SU-DHL-6 (cell line): Measurements from ENCODE around the gene POLR2H.
"Not testable (repeated sequence)": the region's sequence is repeated elsewhere in the genome, so short reads cannot be mapped to it uniquely, and the experiment has no call there.

Source experiments
- H2AFZ ChIP-seq: fragments of 200-600 bp; sonication (generic); 2 replicates; pipeline ENCODE4 v1.6.1; 2014; ENCODE audit warnings: low read depth, mild to moderate bottlenecking, moderate library complexity, mixed read lengths, antibody characterized with exemption, low read length; ENCODE audit not compliant: severe bottlenecking
- H3F3A ChIP-seq: fragments of 200-600 bp; shearing (Covaris generic); 2 replicates; pipeline ENCODE4 v1.6.0; 2016; ENCODE audit warnings: antibody characterized with exemption, mild to moderate bottlenecking; ENCODE audit not compliant: insufficient read depth
- H3K27ac ChIP-seq: fragments of 200-600 bp; sonication (generic); 2 replicates; pipeline ENCODE4 v1.5.1; 2016; ENCODE audit warnings: low read depth, mild to moderate bottlenecking, low read length, moderate library complexity, mixed read lengths
- H3K27me3 ChIP-seq: fragments of 200-600 bp; sonication (generic), shearing (Covaris generic); 2 replicates; pipeline ENCODE4 v1.6.0; 2014; ENCODE audit warnings: mild to moderate bottlenecking, low read length
- H3K36me3 ChIP-seq: fragments of 200-600 bp; sonication (generic); 2 replicates; pipeline ENCODE4 v1.6.1; 2014; ENCODE audit warnings: mild to moderate bottlenecking, low read length, mixed read lengths
- H3K4me2 ChIP-seq: fragments of 300-600, 200-600 bp; shearing (Covaris generic), sonication (generic); 2 replicates; pipeline ENCODE4 v1.6.0; 2014; ENCODE audit warnings: low read length, low read depth, mild to moderate bottlenecking; ENCODE audit not compliant: poor library complexity, severe bottlenecking
- H3K4me3 ChIP-seq: fragments of 200-600 bp; sonication (generic); 2 replicates; pipeline ENCODE4 v1.5.1; 2014; ENCODE audit warnings: antibody characterized with exemption, low read length, mild to moderate bottlenecking, mixed read lengths; ENCODE audit not compliant: insufficient read depth, poor library complexity, severe bottlenecking
- H3K79me2 ChIP-seq: fragments of 200-600 bp; sonication (generic); 2 replicates; pipeline ENCODE4 v1.6.1; 2014; ENCODE audit warnings: mild to moderate bottlenecking, low read length, moderate library complexity; ENCODE audit not compliant: insufficient read depth
- H3K9ac ChIP-seq: fragments of 200-600 bp; sonication (generic); 2 replicates; pipeline ENCODE4 v1.7.0; 2014; ENCODE audit warnings: mild to moderate bottlenecking, low read length
- H3K9me2 ChIP-seq: fragments of 200-600 bp; sonication (generic); replicated peaks from 2 replicates; pipeline ENCODE4 v1.6.1; 2014; ENCODE audit warnings: low read length; ENCODE audit not compliant: insufficient read depth
- H3K9me3 ChIP-seq: fragments of 200-600 bp; sonication (generic); 2 replicates; pipeline ENCODE4 v1.6.1; 2014; ENCODE audit warnings: low read length, mixed read lengths; ENCODE audit not compliant: insufficient read depth
- H4K20me1 ChIP-seq: fragments of 200-600 bp; sonication (generic); 2 replicates; pipeline ENCODE4 v1.6.1; 2014; ENCODE audit warnings: low read depth, mild to moderate bottlenecking, antibody characterized with exemption, low read length, moderate library complexity, mixed read lengths
- CTCF ChIP-seq: fragments of 200-600 bp; sonication (generic); IDR thresholded peaks from one replicate; pipeline ENCODE4 v1.5.1; 2017; ENCODE audit warnings: antibody characterized with exemption, mild to moderate bottlenecking, low read length, moderate library complexity; ENCODE audit not compliant: insufficient read depth, poor library complexity, severe bottlenecking
- EZH2phosphoT487 ChIP-seq: fragments of 200-600 bp; sonication (generic), shearing (Covaris generic); conservative IDR thresholded peaks from 2 replicates; pipeline ENCODE4 v1.6.1; 2018; ENCODE audit warnings: mild to moderate bottlenecking, antibody characterized with exemption, low read length, moderate library complexity, mixed read lengths

POLR2H gene

DNA sequence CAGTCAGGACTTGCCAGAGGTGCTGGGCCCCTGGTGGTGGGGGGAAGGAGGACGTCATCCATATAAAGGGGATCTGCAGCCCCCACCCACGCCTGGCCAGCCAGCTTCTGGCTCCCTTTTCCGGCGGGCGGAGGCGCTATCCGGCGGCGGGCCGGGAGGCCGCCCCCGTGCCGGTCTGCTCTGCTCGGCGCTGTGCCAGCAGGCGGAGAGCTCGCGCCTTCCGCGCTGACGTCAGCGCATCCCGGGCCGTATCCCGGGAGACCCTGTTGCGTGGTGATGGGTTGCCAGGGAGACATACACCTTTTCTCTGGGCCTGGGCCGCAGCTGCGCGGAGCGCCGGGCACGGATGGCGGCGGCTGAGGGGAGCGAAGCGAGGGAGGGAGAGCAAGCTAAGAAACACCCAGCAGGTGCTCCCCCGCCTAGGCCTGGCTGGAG is 23.0 kb upstream of the POLR2H start:
- no peak overlapping the region for H3K4me2 ChIP-seq
- H4K20me1 ChIP-seq = peaks cover 3% of the 10 kb centered on the region; the same call in 1 of the 2 replicates
- H3F3A ChIP-seq = peaks cover 21% of the 10 kb centered on the region
- H3K9me3 ChIP-seq = no peaks in the 10 kb centered on the region
- TF ChIP-seq EZH2phosphoT487 (no peak), CTCF (no peak)
- no peaks in the 10 kb centered on the region for H3K79me2 ChIP-seq
- H3K4me3 ChIP-seq = no peak overlapping the region
- no peak overlapping the region for H2AFZ ChIP-seq
- H3K36me3 ChIP-seq = 0 out of 2 replicates have a peak, but pooled peaks cover 6% of the 10 kb centered on the region
- no peaks in the 10 kb centered on the region for H3K9me2 ChIP-seq
- no peak overlapping the region for H3K27ac ChIP-seq
- H3K27me3 ChIP-seq = no peaks in the 10 kb centered on the region
- H3K9ac ChIP-seq = no peak overlapping the region

- Histone ChIP-seq H3K27me3 (no peaks in the 10 kb centered on the region), H3K9me3 (no peaks in the 10 kb centered on the region), H3F3A (peaks cover 17% of the 10 kb centered on the region), H3K36me3 (0 out of 2 replicates have a peak, but pooled peaks cover 1% of the 10 kb centered on the region), H3K27ac (no peak overlapping the region), H3K79me2 (no peaks in the 10 kb centered on the region), H3K9me2 (no peaks in the 10 kb centered on the region), H3K4me3 (no peak overlapping the region), H3K9ac (no peak overlapping the region), H4K20me1 (peaks cover 1% of the 10 kb centered on the region; the same call in 1 of the 2 replicates), H3K4me2 (no peak overlapping the region), H2AFZ (no peak overlapping the region)
- TF ChIP-seq CTCF (no peak), EZH2phosphoT487 (no peak)
Observed at GRCh38 chr3:184339001-184339400, 22.5 kb upstream of the POLR2H start.

GRCh38 chr3:184339451-184340135 is 21.9 kb upstream of the POLR2H start:
- not testable (repeated sequence) for H4K20me1 ChIP-seq, H3K9me3 ChIP-seq, H3K36me3 ChIP-seq, H3K27ac ChIP-seq, H3K9ac ChIP-seq, H2AFZ ChIP-seq, H3K27me3 ChIP-seq, H3K9me2 ChIP-seq, H3K79me2 ChIP-seq, H3K4me2 ChIP-seq, H3K4me3 ChIP-seq
- peaks cover 11% of the 10 kb centered on the region for H3F3A ChIP-seq

GRCh38 chr3:184341925-184342324 is 19.6 kb upstream of the POLR2H start:
- no peaks in the 10 kb centered on the region for H3F3A ChIP-seq
- no peak overlapping the region for H3K27ac ChIP-seq
- no peaks in the 10 kb centered on the region for H3K79me2 ChIP-seq
- H3K9me3 ChIP-seq = no peaks in the 10 kb centered on the region
- H3K9ac ChIP-seq = no peak overlapping the region
- no peak overlapping the region for H2AFZ ChIP-seq
- TF ChIP-seq EZH2phosphoT487 (no peak), CTCF (no peak)
- H4K20me1 ChIP-seq = no peaks in the 10 kb centered on the region
- no peaks in the 10 kb centered on the region for H3K27me3 ChIP-seq
- no peak overlapping the region for H3K4me3 ChIP-seq
- no peaks in the 10 kb centered on the region for H3K36me3 ChIP-seq
- H3K4me2 ChIP-seq = no peak overlapping the region
- no peaks in the 10 kb centered on the region for H3K9me2 ChIP-seq
